ENCODE results near the gene KLHL29.
A peak's percentile ranks its signal among the peaks of the same experiment; 100 is the strongest.

DNA sequence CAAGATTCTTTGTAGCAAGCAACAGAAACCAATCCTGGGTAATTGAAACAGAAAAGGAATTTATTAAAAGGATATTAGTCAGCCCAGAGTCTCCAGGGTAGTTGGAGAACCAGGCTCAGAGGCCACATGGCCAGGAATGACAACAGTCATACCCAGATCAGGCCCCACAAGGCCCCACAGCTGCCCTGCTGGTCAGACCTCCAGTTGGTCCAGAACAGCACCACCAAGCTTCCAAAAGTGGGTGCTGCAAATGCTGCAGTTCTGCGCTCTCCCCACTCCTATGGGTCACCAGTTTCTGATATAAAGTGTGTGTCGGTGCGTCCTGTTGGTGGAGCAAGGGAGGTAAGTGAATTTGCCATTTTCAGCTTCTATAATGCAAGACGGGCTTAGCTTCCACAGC lies 29.9 kb downstream of the KLHL29 start:
- TF ChIP-seq, protein P1, sequence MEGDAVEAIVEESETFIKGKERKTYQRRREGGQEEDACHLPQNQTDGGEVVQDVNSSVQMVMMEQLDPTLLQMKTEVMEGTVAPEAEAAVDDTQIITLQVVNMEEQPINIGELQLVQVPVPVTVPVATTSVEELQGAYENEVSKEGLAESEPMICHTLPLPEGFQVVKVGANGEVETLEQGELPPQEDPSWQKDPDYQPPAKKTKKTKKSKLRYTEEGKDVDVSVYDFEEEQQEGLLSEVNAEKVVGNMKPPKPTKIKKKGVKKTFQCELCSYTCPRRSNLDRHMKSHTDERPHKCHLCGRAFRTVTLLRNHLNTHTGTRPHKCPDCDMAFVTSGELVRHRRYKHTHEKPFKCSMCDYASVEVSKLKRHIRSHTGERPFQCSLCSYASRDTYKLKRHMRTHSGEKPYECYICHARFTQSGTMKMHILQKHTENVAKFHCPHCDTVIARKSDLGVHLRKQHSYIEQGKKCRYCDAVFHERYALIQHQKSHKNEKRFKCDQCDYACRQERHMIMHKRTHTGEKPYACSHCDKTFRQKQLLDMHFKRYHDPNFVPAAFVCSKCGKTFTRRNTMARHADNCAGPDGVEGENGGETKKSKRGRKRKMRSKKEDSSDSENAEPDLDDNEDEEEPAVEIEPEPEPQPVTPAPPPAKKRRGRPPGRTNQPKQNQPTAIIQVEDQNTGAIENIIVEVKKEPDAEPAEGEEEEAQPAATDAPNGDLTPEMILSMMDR (IDR thresholded peaks at IDR 0.05; ENCODE audit: insufficient read depth, low read depth, low read length), result peak; percentile 9
- no peak for TF ChIP-seq EZH2 (IDR thresholded peaks at IDR 0.05; ENCODE audit: insufficient read depth, low read length)
